GM18499 (cell line): ENCODE data around the gene PRRT3.

ENCODE experiments used
- ATAC-seq: cut with Tn5 transposase; IDR thresholded peaks from one replicate; pipeline ENCODE4 v1.9.1; 2021; ENCODE audit warnings: moderate number of reproducible peaks; ENCODE audit not compliant: insufficient read depth, unreplicated experiment

PRRT3 gene

GRCh38 chr3:9928158-9928557 lies 24.1 kb downstream of the PRRT3 start:
- ATAC-seq = no peak

DNA sequence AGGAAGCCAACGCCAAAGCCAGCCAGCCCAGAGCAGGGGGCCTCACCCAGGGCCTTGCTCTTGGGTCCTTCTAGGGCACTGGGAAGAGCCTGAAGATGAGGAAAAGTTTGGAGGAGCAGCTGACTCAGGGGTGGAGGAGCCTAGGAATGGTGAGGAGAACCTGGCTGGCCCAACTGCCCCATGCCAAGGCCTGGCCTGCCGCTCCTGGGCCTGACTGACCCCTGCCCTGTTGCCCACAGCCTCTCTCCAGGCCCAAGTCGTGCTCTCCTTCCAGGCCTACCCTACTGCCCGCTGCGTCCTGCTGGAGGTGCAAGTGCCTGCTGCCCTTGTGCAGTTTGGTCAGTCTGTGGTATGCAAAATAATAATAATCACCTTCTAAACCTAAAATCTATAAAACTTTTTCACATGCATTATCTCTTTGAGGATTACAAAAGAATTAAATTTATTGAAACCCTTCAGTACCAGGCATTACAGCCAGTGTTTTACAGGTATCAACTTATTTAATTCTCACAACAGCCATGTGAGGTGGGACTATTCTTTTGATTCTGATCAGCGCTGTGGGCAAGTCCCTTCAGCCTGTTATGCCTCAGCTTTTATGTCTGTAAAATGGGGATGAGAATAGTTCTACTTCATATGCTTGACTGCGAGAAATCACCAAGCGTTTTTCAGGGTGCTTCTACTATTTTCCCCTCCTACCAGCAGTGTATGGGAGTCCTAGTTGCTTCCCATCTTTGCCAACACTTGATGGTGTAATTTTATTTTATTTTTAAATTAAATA lies 33.8 kb downstream of the PRRT3 start:
- ATAC-seq = no peak

GRCh38 chr3:9917820-9918219 lies 34.4 kb downstream of the PRRT3 start:
- ATAC-seq = no peak

DNA sequence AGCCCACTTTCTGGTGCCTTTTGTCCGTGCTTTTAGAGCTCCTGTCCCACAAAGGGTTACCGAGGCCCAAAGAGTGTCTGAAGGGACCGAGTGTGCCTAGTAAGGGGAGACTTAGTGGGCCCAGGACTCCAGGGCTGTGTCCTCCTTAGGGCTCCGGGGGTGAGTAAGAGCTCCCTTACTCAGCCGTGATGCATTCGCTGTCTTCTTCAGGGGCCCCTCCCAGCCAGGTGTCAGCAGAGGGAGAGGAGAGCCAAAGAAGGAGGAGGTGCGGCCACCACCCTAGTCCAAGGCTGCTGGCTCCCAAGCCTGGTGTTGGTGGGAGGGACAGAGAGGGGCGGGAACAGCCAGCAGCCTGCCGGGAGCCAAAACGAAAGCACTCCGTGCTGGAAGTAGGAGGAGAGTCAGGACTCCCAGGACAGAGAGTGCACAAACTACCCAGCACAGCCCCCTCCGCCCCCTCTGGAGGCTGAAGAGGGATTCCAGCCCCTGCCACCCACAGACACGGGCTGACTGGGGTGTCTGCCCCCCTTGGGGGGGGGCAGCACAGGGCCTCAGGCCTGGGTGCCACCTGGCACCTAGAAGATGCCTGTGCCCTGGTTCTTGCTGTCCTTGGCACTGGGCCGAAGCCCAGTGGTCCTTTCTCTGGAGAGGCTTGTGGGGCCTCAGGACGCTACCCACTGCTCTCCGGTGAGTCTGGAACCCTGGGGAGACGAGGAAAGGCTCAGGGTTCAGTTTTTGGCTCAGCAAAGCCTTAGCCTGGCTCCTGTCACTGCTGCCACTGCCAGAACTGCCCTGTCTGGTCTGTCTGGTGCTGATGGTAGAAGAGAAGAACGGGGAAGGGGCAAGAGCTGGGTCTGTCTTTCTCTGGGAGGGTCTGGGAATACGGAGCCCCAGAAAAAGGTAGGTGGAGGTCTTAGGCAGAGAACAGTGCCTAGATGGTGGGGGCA lies 35.2 kb downstream of the PRRT3 start, which contains the start of gene IL17RC:
Gene IL17RC (plus strand): TSS at position 365 of the 947 bp plus-strand sequence. CDS start 218 bp downstream, at position 583.
- ATAC-seq = no peak

GRCh38 chr3:9916346-9916733 lies 35.9 kb downstream of the PRRT3 start:
- no peak for ATAC-seq

DNA sequence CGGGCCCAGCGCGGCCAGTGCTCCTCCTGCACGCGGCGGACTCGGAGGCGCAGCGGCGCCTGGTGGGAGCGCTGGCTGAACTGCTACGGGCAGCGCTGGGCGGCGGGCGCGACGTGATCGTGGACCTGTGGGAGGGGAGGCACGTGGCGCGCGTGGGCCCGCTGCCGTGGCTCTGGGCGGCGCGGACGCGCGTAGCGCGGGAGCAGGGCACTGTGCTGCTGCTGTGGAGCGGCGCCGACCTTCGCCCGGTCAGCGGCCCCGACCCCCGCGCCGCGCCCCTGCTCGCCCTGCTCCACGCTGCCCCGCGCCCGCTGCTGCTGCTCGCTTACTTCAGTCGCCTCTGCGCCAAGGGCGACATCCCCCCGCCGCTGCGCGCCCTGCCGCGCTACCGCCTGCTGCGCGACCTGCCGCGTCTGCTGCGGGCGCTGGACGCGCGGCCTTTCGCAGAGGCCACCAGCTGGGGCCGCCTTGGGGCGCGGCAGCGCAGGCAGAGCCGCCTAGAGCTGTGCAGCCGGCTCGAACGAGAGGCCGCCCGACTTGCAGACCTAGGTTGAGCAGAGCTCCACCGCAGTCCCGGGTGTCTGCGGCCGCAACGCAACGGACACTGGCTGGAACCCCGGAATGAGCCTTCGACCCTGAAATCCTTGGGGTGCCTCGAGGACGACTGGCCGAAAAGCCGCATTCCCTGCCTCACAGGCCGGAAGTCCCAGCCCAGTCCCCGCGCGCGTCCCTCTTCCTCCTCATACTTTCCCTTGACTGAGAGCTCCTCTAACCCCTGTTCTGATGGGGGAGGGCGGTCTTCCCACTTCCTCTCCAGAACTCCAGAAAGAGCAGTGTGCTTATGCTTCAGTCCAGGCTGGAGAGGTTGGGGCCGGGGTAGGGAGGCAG lies 36.7 kb downstream of the PRRT3 start:
- no peak for ATAC-seq

DNA sequence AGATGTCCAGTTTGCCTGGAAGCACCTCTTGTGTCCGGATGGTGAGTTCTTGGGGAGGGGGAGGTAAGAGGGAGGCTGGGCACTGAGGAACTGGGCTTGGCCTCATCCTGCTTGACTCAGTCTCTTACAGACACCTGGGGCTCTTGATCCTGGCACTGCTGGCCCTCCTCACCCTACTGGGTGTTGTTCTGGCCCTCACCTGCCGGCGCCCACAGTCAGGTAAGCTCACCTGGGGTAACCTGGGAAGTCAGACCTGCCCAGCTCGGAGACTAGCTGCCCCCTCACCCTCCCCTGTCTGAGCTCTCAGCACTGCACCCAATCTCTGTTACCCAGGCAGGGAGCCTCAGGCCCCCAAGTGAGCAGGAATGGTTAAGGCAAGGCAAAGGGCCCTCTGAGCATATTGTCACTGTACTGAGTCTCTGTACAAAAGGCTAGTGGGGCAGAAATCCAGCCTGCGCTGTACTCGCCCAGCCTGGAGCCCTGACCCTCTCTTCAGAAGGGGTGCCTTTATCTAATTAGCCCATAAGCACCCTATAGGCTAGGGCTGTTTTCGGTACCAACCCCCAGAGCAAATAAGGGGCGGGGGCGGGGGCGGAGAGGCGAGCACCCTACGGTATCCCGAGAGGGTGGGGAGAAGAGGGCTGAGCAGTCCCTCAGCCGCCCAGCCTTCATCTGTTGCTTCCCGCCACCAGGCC lies 37.5 kb downstream of the PRRT3 start:
- no peak for ATAC-seq

DNA sequence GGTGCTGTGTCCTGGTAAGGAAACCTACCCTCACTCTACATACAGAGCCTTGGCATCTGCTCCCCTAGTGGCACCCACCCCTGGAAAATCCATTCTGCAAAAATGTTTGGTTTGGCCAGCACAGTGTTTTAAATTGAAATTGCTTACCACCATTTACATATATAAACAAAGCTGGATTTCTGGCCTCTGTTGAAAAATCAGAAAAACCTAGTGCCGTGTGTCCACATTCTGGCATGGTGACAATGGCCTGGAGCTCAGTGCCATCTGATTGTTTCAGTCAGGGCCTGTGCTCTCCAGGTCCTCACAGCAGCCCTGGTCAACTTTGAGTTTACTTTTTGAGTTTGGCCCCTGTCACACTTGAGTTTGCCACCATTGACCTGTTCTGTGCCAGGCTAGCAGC lies 38.2 kb downstream of the PRRT3 start:
- no peak for ATAC-seq

GRCh38 chr3:9913601-9914000 lies 38.6 kb downstream of the PRRT3 start:
- ATAC-seq = no peak

DNA sequence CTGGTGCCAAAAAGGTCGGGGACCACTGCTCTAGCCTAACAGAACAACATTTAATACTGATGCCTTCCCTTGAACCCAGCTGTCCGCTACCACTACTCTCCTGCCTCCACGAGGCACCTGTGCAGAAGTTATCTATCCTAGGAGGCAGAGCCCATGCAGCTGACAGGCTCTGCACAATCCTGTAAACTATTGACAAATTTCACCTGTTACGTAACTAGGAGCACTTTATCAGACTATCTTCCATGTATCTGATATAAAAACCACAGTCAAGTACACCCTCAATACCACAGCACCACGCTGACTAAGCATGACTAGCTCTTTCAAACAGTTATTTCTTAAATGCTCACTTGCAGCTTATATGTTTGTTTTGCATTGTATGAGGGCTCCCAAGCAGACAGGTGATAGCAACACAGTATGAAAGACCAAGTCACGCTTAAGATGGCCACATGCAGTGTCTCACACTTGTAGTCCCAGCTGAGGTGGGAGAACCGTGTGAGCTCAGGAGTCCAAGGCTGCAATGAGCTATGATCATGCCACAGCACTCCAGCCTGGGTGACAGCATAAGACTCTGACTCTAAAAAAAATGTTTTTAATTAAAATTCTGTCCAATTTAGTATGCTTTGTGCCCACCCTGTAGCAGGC lies 39.8 kb downstream of the PRRT3 start:
- no peak for ATAC-seq

DNA sequence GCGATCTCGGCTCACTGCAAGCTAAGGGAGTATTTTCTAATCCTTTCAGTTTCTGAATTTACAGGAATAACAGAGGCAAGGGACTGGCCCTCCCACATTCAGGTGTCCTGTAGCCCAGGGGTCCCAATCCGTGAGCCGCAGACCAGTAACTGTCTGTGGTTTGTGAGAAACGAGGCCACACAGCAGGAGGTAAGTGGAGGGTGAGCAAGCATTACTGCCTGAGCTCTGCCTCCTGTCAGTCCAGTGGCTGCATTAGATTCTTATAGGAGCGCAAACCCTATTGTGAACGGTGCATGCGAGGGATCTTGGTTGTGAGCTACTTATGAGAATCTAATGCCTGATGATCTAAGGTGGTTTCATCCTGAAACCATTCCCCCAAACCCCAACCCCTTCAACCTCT lies 40.3 kb downstream of the PRRT3 start:
- ATAC-seq = no peak

GRCh38 chr3:9909221-9910013 lies 42.8 kb downstream of the PRRT3 start:
- no peak for ATAC-seq

DNA sequence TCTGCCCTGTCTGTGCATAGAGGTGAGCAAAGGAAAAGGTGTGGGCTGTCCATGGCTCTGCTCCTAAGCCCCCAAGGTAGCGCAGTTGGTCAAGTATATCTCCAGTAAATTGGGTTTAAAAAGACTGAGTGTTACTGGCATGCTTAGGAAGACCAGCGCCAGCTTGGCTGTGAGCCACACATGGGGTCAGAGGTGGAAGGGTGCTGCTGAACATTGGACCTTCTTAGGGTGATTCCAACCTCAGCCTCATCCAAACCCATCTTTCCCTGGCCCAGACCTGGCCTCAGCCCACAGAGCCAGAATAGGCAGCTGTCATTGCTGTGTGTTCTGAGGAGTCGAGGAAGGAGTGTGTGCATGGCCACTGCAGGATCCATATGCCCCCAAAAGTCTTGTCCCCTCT lies 43.9 kb downstream of the PRRT3 start:
- no peak for ATAC-seq

- ATAC-seq = no peak
These were observed 45.7 kb downstream of the PRRT3 start for GRCh38 chr3:9906480-9906879.

DNA sequence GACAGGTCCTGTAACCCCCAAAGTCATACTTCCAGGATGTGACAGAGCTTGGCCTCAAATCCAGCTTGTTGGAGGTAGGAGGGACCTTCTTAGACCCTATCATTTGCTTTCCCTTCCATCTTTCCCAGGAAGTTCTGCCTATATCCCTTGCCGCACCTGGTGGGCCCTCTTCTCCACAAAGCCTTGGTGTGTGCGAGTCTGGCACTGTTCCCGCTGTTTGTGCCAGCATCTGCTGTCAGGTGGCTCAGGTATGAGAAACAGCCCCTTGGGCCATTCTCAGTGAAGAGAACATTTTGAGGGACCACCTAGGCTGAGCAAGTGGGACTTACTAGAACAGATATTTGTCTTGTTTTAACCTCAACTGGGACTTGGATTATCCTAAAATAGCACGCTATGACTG lies 48.3 kb downstream of the PRRT3 start:
- ATAC-seq = no peak

DNA sequence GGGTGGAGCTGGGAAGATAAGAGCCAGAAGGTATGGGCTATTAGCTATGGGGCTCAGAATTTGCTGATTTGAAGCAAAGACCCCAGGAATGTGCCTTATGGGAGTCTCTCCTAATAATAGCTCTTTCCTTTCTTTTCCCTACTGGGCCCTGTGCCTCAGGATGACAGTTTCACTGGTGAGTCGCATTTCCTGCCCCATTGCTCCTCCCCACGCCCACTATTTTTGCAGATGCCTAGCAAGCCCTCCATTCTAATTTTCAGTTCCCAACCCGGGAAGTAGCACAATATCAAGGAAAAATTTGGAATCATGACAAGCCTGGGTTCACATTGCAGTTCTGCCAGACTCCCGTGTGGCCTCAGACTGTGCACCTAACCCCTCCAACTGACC lies 49.0 kb downstream of the PRRT3 start:
- no peak for ATAC-seq

DNA sequence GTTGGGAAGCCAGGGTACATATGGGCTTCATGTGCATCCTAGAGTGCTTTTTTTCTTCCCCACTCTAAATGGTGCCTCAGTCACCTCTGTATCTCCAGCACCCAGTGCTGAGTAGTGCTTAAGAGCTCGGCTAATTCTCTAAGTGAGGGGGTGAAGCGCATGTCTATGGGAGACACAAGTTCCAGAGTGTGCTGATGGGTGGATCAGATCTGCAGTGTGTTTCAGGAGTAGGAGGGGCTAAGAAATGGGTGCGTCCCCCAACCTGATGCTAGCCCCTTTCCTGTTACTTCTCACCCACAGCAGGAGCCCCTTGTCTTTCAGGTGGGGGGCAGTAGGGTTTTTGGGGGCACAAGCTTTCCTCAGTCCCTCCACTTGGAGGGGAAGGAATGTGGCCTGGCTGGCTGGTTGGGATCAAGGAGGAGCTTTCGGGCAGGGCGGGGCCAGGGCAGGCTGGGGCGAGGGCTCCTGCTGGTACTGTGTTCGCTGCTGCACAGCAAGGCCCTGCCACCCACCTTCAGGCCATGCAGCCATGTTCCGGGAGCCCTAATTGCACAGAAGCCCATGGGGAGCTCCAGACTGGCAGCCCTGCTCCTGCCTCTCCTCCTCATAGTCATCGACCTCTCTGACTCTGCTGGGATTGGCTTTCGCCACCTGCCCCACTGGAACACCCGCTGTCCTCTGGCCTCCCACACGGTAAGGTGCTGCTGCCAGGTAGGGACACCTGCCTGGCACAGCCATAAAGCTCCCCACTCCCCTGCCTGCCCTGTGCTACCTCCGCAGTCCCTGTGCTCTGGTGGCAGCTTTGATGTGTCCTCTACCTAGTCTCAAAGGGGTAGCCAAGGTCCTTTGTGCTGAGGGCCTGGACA lies 49.6 kb downstream of the PRRT3 start, which contains the start of gene IL17RE:
Gene IL17RE (plus strand): TSS at position 477 of the 866 bp plus-strand sequence. CDS start 85 bp downstream, at position 562.
- ATAC-seq = no peak
